HUES64 (cell line): ENCODE measurements around the gene NOC2L.
"Not testable (repeated sequence)": the region's sequence is repeated elsewhere in the genome, so short reads cannot be mapped to it uniquely, and the experiment has no call there.

ENCODE experiments used
- H3K27ac ChIP-seq: 2 replicates; pipeline ENCODE4 v1.7.0; 2013; ENCODE audit warnings: low read depth, low read length, inconsistent platforms
- H3K27me3 ChIP-seq: 2 replicates; pipeline ENCODE4 v1.6.1; 2013; ENCODE audit warnings: mild to moderate bottlenecking, low read length; ENCODE audit not compliant: insufficient read depth
- H3K36me3 ChIP-seq: 2 replicates; pipeline ENCODE4 v1.6.1; 2013; ENCODE audit warnings: mild to moderate bottlenecking, low read length; ENCODE audit not compliant: insufficient read depth
- H3K4me1 ChIP-seq: 2 replicates; pipeline ENCODE4 v1.6.1; 2013; ENCODE audit warnings: mild to moderate bottlenecking, low read length, moderate library complexity; ENCODE audit not compliant: insufficient read depth
- H3K4me3 ChIP-seq: 2 replicates; pipeline ENCODE4 v1.5.1; 2013; ENCODE audit warnings: mild to moderate bottlenecking, low read length, moderate library complexity
- H3K9ac ChIP-seq: 2 replicates; pipeline ENCODE4 v1.6.1; 2013; ENCODE audit warnings: mild to moderate bottlenecking, low read depth, low read length
- H3K9me3 ChIP-seq: 2 replicates; pipeline ENCODE4 v1.6.1; 2013; ENCODE audit warnings: low read depth, low read length; ENCODE audit not compliant: insufficient read depth
- WGBS: fragments of 150-250, 120-280 bp; methylation state at CpG from one replicate; pipeline ENCODE4 v1.1.7; 2013; ENCODE audit warnings: missing lambda C conversion rate; 5-methylcytosine and 5-hydroxymethylcytosine counted together

The NOC2L gene

DNA sequence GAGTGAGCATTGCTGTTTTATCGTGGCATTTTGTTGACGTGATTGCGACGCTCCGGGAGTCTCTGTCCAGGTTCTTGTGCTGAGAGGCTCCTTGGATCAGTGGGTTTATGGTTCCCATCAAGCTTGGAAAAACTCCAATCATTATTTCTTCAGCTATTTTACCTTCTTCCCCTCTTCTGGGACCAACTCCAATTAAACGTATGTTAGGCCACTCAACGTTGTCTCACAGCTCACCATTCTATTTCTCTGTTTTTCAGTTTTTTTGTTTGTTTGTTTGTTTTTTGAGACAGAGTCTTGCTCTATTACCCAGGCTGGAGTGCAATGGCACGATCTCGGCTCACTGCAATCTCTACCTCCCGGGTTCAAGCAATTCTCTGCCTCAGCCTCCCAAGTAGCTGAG, 32.8 kb upstream of the NOC2L start:
- Histone ChIP-seq H3K36me3 (no peaks in the 10 kb centered on the region), H3K27me3 (peaks cover 45% of the 10 kb centered on the region), H3K9me3 (0 out of 2 replicates have a peak, but pooled peaks cover 3% of the 10 kb centered on the region), H3K4me3 (no peak overlapping the region), H3K9ac (no peak overlapping the region), H3K4me1 (no peaks in the 10 kb centered on the region), H3K27ac (no peak overlapping the region)
- WGBS = 92% methylated on average over 10 of the region's 10 CpGs

DNA sequence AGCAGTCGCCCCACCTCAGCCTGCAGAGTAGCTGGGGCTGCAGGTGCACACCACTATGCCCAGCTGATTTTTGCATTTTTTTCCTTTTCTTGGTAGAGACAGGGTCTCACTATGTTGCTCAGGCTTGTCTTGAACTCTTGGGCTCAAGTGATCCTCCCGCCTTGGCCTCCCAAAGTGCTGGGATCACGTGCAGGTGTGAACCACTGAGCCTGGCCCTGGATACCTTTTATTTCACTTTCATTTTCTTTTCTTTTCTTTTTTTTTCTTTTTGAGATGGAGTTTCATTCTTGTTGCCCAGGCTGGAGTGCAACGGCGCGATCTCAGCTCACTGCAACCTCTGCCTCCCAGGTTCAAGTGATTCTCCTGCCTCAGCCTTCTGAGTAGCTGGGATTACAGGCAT, 32.2 kb upstream of the NOC2L start:
- H3K9me3 ChIP-seq, H3K4me3 ChIP-seq, H3K27ac ChIP-seq, H3K36me3 ChIP-seq, H3K9ac ChIP-seq, H3K4me1 ChIP-seq: not testable (repeated sequence)
- WGBS = 95% methylated on average over 6 of the region's 6 CpGs
- peaks cover 47% of the 10 kb centered on the region for H3K27me3 ChIP-seq

DNA sequence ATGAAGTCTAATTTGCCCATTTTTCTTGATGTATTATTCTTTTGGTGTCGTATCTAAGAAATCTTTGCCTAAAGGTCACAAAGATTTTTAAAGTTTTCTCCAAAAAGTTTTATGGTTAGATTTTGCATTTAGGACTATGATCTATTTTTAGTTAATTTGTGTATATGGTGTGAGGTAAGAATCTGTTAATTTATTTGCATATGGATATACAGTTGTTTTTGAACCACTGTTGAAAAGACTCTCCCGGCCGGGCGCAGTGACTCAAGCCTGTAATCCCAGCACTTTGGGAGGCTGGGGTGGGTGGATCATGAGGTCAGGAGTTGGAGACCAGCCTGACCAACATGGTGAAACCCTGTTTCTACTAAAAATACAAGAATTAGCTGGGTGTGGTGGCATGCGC, 29.0 kb upstream of the NOC2L start:
- not testable (repeated sequence) for H3K9ac ChIP-seq

DNA sequence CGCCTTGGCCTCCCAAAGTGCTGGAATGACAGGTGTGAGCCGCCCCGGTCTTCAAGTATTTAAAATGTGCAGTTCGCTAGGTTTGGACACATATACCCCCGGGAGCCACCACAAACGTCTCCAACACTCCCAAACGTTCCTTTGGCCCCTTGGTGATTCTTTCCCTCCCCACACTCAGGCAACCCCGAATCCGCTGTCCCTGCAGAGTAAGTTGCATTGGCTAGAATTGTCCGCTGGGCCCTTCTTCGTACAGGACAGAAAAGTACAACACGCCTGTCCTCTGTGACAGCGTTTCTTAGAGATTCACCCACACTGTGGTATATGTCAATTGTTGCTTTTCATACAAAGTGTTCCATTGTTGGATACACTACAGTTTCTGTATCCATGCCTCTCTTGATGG, 26.1 kb upstream of the NOC2L start:
- Histone ChIP-seq H3K4me3 (no peak overlapping the region), H3K9ac (no peak overlapping the region), H3K9me3 (no peaks in the 10 kb centered on the region), H3K27ac (no peak overlapping the region), H3K27me3 (peaks cover 64% of the 10 kb centered on the region), H3K4me1 (no peaks in the 10 kb centered on the region), H3K36me3 (no peaks in the 10 kb centered on the region)
- WGBS = 84% methylated on average over 12 of the region's 13 CpGs

More for the DNA sequence above, 29.0 kb upstream of the NOC2L start:
- H3K36me3 ChIP-seq, H3K4me1 ChIP-seq, H3K9me3 ChIP-seq, H3K4me3 ChIP-seq, H3K27ac ChIP-seq: not testable (repeated sequence)
- peaks cover 51% of the 10 kb centered on the region for H3K27me3 ChIP-seq
- 79% methylated on average over 5 of the region's 5 CpGs for WGBS

DNA sequence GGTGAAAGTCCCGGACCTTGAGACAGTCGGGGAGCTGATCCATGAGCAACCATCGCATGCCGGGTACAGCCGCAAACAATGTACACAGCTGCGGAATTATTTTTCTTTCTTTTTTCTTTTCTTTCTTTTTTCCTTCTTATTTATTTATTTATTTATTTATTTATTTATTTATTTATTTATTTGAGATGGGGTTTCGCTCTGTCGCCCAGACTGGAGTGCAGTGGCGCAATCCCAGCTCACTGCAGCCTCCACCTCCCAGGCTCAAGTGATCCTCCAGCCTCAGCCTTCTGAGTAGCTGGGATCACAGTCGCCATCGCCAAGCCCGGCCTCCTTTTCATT, 25.4 kb upstream of the NOC2L start:
- Histone ChIP-seq H3K4me1 (no peaks in the 10 kb centered on the region), H3K9ac (no peak overlapping the region), H3K9me3 (no peaks in the 10 kb centered on the region), H3K4me3 (no peak overlapping the region), H3K27ac (no peak overlapping the region), H3K27me3 (peaks cover 60% of the 10 kb centered on the region), H3K36me3 (no peaks in the 10 kb centered on the region)
- 66% methylated on average over 9 of the region's 12 CpGs for WGBS

DNA sequence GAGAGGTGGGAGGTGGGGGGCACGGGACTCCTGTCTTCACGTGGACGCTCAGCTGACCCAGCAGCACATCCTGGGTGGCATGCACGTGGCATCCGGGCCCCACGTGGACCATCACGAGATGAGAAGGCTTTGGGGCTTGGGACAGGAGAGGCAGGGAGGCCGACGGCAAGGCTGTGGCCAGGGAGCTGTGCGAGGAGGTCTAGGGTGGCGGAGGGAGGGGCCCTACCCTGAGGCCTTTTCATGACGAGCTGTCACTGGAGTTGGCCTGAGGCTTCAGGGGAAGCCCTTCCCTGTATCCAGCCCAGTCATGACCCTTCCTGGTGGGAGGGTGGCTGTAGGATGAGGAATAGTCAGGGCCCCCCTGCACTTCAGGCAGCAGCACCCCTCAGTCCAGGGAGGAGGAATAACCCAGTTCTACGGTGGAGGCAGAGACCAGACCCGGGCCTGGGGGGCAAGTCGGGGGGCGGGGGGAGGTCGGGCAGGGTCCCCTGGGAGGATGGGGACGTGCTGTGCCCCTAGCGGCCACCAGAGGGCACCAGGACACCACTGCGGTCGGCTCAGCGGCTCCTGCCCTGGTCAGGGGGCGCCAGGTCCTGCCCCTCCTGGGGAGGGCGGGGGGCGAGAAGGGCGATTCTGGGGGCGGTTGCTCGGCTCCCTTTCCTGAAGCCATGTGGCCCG, 24.9 kb upstream of the NOC2L start:
- H3K36me3 ChIP-seq = no peaks in the 10 kb centered on the region
- H3K4me3 ChIP-seq = no peak overlapping the region
- no peak overlapping the region for H3K27ac ChIP-seq
- no peaks in the 10 kb centered on the region for H3K4me1 ChIP-seq
- WGBS = 23% methylated on average over 29 of the region's 29 CpGs
- H3K27me3 ChIP-seq = peaks cover 55% of the 10 kb centered on the region
- no peaks in the 10 kb centered on the region for H3K9me3 ChIP-seq
- H3K9ac ChIP-seq = no peak overlapping the region

DNA sequence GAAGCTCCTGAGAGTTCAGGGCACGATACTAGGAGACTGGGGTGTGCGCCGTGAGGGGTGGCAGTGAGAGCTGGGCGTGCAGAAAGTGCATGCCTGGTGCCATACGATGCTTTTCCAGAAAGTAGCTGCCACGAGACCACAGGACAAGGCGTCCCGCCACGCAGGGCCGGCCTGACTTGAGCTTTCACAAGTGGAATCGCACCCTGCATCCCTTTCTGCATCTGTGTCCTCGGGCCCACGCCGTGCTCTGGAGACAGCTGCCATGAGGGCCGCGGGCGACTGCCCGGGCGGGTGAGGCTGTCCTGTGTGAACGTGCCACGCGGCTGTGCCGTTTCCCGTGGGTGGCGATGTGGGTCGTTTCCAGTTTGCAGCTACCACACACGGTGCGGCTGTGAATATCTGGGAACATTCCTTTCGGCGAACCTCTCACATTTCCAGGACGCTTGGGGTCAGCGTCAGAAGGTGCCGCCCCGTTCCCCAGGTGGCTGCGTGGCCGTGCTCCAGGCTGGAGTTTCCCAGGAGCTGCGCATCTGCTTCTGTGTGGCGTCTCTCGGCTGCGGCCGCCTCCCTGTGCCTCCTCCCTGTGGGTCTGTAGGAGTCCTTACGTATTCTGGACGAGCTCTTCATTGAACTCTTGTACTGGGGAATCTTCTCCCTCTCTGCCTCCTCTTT, 23.8 kb upstream of the NOC2L start:
- Histone ChIP-seq H3K9ac (no peak overlapping the region), H3K9me3 (no peaks in the 10 kb centered on the region), H3K4me3 (no peak overlapping the region), H3K27ac (no peak overlapping the region), H3K27me3 (peaks cover 49% of the 10 kb centered on the region), H3K4me1 (no peaks in the 10 kb centered on the region), H3K36me3 (no peaks in the 10 kb centered on the region)
- 87% methylated on average over 43 of the region's 43 CpGs for WGBS

DNA sequence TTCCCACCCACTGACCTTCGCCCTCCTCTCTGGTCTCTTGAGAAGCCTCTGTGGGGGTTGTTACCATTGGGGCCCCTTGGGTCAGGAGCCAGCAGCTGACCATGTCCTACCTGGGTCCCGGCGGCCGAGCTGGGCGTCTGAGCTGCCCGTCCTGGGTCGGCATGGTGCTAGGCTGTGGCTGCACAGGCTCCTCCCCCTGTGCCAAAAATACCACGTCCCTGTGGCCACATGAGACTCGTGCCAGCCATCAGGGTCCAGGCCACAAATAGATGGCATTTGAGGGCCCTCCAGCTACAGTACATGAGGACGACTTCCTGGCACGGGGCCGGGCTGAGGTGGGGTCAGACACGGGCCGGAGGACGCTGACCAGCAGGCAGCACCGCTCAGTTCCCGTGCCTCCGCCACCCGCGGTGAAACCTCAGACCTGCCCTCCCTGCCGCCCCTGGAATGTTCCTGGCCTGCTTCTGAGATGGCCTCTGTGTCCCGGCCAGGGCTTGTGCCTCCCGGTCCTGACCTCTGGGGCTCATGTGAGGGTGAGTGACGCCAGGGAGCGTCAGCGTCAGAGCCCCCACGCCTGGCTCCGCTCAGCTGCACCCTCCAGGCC, 23.0 kb upstream of the NOC2L start, which contains the start of gene PERM1:
Gene PERM1, minus strand, starts transcription at position 139 of the 604 bp plus-strand sequence. CDS start 1,064 bp downstream, outside the sequence.
- 84% methylated on average over 28 of the region's 28 CpGs for WGBS
- no peak within 1 kb of the TSS for H3K4me3 ChIP-seq
- H3K27me3 ChIP-seq = peaks cover 49% of the 10 kb centered on the region

DNA sequence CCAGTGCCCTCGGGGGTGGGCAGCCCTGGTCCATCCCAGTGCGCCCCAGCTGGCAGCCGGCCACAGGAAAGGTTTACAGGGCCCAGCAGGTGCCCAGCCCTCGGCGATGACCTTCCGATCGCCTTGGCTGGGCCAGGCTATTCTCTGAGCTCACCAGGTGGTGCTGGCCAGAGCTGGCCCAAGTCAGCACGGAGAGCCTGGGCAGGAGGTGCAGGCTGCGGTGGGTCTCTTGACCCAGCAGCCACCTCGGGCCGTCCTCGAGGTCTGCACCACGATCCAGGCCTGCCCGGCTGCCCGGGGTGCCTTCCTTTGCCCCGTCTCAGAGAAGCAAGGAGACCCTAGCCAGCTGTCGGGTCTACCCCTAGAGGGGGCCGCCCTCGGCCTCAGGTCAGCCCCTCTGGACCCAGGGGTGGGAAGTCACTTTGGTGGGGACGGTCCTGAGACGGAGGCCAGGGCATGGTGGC, 22.5 kb upstream of the NOC2L start:
- Histone ChIP-seq H3K4me3 (no peak overlapping the region), H3K9me3 (no peaks in the 10 kb centered on the region), H3K9ac (no peak overlapping the region), H3K36me3 (no peaks in the 10 kb centered on the region), H3K27ac (no peak overlapping the region), H3K4me1 (no peaks in the 10 kb centered on the region), H3K27me3 (peaks cover 47% of the 10 kb centered on the region)
- WGBS = 79% methylated on average over 21 of the region's 21 CpGs

More for the DNA sequence above, 23.0 kb upstream of the NOC2L start, which contains the start of gene PERM1:
- H3K9ac ChIP-seq = no peak within 1 kb of the TSS
- no peaks in the 10 kb centered on the region for H3K4me1 ChIP-seq
- no peaks in the 10 kb centered on the region for H3K36me3 ChIP-seq
- no peak within 1 kb of the TSS for H3K27ac ChIP-seq
- H3K9me3 ChIP-seq = no peaks in the 10 kb centered on the region

DNA sequence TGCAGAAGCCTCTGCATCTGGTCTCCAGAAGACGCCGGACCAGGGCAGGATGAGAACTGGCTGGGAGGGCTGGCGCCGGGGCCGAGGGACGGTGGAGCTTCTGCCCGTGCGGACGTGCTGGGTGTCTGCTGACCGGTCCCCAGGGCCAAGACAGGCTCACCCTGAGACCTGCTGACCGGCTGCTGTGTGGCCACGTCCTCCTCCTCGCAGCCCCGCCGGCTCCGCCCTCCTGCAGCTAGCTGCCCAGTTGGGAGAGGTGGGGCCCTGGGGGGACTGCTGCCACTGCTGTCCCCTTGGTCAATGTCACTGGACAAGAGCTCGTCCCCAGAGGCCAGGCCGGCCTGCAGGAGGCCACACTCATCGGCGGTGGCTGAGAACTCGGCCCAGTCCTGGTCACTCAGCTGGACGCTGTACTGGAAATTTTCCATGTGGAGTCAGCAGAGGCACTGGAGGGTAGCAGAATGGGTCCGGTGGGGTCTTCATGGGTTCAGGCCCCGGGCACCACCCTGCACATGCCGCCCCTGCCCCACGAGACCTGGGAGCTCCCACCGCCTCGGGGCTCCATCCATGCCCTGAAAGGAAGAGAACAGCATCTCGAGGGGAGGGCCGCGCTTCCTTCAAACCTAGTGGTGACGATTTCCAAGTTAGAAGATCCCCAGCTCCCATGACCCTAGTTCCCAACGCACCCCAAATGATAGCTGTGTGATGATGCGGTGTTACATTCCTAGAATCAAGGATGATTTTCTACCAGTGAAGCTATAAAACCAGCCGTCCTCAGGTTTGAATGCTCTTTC, 21.7 kb upstream of the NOC2L start:
- Histone ChIP-seq H3K4me3 (no peak overlapping the region), H3K9ac (no peak overlapping the region), H3K27me3 (peaks cover 47% of the 10 kb centered on the region), H3K27ac (no peak overlapping the region), H3K9me3 (no peaks in the 10 kb centered on the region), H3K4me1 (no peaks in the 10 kb centered on the region), H3K36me3 (no peaks in the 10 kb centered on the region)
- WGBS = 90% methylated on average over 35 of the region's 35 CpGs

DNA sequence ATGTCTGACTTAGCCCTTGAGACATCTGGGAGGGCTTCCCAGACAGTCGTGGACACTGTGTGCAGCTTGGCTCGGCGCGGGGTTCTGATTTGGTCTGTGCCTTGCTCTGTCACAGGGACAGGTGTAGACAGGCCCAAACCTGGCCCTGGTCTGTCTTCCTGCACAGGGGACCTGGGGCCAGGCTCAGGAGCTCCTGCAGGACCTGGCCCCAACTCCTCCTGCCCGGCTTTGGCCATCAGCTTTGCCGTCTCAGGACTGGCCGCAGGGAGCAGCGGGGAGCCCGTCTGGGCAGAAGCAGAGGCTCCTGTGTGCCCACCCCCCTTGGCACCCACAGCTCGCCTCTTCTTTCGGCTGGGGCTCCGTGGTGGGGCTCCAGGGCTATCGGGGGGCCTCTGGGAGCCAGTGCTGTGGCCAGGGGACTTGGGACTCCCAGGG, 21.1 kb upstream of the NOC2L start:
- H3K27me3 ChIP-seq = peaks cover 45% of the 10 kb centered on the region
- no peaks in the 10 kb centered on the region for H3K9me3 ChIP-seq
- H3K36me3 ChIP-seq = no peaks in the 10 kb centered on the region
- no peak overlapping the region for H3K27ac ChIP-seq
- H3K9ac ChIP-seq = no peak overlapping the region
- H3K4me3 ChIP-seq = no peak overlapping the region
- no peaks in the 10 kb centered on the region for H3K4me1 ChIP-seq
- 90% methylated on average over 13 of the region's 13 CpGs for WGBS
